ENCODE measurements around the gene TPX2. TPM values are rescaled to one million over a fixed set of nuclear protein-coding genes. Genes with fewer than 3 reads are reported as not detected.

TPX2 gene
- total and polyA plus RNA-seq, 2 of the 8 experiments (the other 6 are each of a cell fraction or from before 2014, with no cell fraction given) = 43.6 to 125 TPM

DNA sequence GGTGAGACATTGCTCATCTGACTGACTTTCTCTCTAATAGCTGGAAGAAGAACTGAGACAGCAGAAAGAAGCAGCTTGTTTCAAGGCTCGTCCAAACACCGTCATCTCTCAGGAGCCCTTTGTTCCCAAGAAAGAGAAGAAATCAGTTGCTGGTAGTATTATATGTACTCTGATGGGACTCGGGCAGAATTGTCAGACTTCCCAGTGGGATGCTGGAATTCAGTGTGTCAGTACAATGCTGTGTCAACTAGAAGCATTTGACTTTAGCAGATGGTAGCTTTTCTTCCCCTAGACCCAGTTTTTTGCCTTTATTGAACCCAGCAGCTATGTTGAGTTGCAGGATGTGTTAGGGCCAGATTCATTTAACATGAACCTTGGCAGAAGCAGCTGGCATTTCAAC is 58.3 kb downstream of the TPX2 start (continued):
- TF ChIP-seq, protein P1, sequence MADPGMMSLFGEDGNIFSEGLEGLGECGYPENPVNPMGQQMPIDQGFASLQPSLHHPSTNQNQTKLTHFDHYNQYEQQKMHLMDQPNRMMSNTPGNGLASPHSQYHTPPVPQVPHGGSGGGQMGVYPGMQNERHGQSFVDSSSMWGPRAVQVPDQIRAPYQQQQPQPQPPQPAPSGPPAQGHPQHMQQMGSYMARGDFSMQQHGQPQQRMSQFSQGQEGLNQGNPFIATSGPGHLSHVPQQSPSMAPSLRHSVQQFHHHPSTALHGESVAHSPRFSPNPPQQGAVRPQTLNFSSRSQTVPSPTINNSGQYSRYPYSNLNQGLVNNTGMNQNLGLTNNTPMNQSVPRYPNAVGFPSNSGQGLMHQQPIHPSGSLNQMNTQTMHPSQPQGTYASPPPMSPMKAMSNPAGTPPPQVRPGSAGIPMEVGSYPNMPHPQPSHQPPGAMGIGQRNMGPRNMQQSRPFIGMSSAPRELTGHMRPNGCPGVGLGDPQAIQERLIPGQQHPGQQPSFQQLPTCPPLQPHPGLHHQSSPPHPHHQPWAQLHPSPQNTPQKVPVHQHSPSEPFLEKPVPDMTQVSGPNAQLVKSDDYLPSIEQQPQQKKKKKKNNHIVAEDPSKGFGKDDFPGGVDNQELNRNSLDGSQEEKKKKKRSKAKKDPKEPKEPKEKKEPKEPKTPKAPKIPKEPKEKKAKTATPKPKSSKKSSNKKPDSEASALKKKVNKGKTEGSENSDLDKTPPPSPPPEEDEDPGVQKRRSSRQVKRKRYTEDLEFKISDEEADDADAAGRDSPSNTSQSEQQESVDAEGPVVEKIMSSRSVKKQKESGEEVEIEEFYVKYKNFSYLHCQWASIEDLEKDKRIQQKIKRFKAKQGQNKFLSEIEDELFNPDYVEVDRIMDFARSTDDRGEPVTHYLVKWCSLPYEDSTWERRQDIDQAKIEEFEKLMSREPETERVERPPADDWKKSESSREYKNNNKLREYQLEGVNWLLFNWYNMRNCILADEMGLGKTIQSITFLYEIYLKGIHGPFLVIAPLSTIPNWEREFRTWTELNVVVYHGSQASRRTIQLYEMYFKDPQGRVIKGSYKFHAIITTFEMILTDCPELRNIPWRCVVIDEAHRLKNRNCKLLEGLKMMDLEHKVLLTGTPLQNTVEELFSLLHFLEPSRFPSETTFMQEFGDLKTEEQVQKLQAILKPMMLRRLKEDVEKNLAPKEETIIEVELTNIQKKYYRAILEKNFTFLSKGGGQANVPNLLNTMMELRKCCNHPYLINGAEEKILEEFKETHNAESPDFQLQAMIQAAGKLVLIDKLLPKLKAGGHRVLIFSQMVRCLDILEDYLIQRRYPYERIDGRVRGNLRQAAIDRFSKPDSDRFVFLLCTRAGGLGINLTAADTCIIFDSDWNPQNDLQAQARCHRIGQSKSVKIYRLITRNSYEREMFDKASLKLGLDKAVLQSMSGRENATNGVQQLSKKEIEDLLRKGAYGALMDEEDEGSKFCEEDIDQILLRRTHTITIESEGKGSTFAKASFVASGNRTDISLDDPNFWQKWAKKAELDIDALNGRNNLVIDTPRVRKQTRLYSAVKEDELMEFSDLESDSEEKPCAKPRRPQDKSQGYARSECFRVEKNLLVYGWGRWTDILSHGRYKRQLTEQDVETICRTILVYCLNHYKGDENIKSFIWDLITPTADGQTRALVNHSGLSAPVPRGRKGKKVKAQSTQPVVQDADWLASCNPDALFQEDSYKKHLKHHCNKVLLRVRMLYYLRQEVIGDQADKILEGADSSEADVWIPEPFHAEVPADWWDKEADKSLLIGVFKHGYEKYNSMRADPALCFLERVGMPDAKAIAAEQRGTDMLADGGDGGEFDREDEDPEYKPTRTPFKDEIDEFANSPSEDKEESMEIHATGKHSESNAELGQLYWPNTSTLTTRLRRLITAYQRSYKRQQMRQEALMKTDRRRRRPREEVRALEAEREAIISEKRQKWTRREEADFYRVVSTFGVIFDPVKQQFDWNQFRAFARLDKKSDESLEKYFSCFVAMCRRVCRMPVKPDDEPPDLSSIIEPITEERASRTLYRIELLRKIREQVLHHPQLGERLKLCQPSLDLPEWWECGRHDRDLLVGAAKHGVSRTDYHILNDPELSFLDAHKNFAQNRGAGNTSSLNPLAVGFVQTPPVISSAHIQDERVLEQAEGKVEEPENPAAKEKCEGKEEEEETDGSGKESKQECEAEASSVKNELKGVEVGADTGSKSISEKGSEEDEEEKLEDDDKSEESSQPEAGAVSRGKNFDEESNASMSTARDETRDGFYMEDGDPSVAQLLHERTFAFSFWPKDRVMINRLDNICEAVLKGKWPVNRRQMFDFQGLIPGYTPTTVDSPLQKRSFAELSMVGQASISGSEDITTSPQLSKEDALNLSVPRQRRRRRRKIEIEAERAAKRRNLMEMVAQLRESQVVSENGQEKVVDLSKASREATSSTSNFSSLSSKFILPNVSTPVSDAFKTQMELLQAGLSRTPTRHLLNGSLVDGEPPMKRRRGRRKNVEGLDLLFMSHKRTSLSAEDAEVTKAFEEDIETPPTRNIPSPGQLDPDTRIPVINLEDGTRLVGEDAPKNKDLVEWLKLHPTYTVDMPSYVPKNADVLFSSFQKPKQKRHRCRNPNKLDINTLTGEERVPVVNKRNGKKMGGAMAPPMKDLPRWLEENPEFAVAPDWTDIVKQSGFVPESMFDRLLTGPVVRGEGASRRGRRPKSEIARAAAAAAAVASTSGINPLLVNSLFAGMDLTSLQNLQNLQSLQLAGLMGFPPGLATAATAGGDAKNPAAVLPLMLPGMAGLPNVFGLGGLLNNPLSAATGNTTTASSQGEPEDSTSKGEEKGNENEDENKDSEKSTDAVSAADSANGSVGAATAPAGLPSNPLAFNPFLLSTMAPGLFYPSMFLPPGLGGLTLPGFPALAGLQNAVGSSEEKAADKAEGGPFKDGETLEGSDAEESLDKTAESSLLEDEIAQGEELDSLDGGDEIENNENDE (IDR thresholded peaks at IDR 0.05; ENCODE audit: insufficient replicate concordance, low read length) = no peak
- TF ChIP-seq BCL11A (IDR thresholded peaks at IDR 0.05; ENCODE audit: low read depth in 2 of 2, low read length in 2 of 2) (no peak), CTCF (IDR thresholded peaks at IDR 0.05; ENCODE audit: control extremely low read depth in 1 of 3, insufficient read depth in 1 of 3, low read depth in 1 of 3, low read length in 3 of 3) (no peak)
